Neural progenitor cell (in vitro differentiated cells): ENCODE results near the gene MCTP2. TPM values are rescaled to one million over a fixed set of nuclear protein-coding genes. Genes with fewer than 3 reads are reported as not detected.

Experiments
- DNase-seq: peaks from one replicate; pipeline ENCODE4 v3.0.0-alpha.2; 2016; ENCODE audit warnings: low spot score
- H2AFZ ChIP-seq: fragments of 200-600 bp; sonication (generic); replicated peaks from 2 replicates; pipeline ENCODE4 v1.6.1; 2016; ENCODE audit warnings: antibody characterized with exemption
- H3F3A ChIP-seq: fragments of 200-600 bp; sonication (generic); 2 replicates; pipeline ENCODE4 v1.6.1; 2016; ENCODE audit warnings: antibody characterized with exemption, low read depth
- H3K27ac ChIP-seq: fragments of 200-600 bp; sonication (generic); 2 replicates; pipeline ENCODE4 v1.5.1; 2016; ENCODE audit warnings: mild to moderate bottlenecking
- H3K27me3 ChIP-seq: fragments of 200-600 bp; sonication (generic); 2 replicates; pipeline ENCODE4 v1.6.1; 2016; ENCODE audit warnings: mild to moderate bottlenecking, moderate library complexity
- H3K36me3 ChIP-seq: fragments of 200-600 bp; sonication (generic); 2 replicates; pipeline ENCODE4 v1.5.1; 2016
- H3K4me1 ChIP-seq: fragments of 200-600 bp; sonication (generic); 2 replicates; pipeline ENCODE4 v1.6.1; 2016; ENCODE audit warnings: mixed run types
- H3K4me2 ChIP-seq: fragments of 200-600 bp; sonication (generic); 2 replicates; pipeline ENCODE4 v1.6.1; 2016
- H3K4me3 ChIP-seq: fragments of 200-600 bp; sonication (generic); 2 replicates; pipeline ENCODE4 v1.5.1; 2016
- H3K79me2 ChIP-seq: fragments of 200-600 bp; sonication (generic); 2 replicates; pipeline ENCODE4 v1.6.1; 2016; ENCODE audit warnings: low read depth
- H3K9ac ChIP-seq: fragments of 200-600 bp; sonication (generic); 2 replicates; pipeline ENCODE4 v1.6.1; 2016
- H3K9me3 ChIP-seq: fragments of 200-600 bp; sonication (generic); 2 replicates; pipeline ENCODE4 v1.5.1; 2016; ENCODE audit warnings: low read depth
- H4K20me1 ChIP-seq: fragments of 200-600 bp; sonication (generic); 2 replicates; pipeline ENCODE4 v1.6.1; 2016; ENCODE audit warnings: low read depth
- H3K27ac Mint-ChIP-seq: 3 replicates; pipeline ENCODE4 v1.8.0; 2021; ENCODE audit warnings: mixed read lengths
- H3K27me3 Mint-ChIP-seq: 2 replicates; pipeline ENCODE4 v1.8.0; 2022; ENCODE audit warnings: low read depth, mild to moderate bottlenecking, inconsistent platforms, moderate library complexity, mixed read lengths; ENCODE audit not compliant: insufficient read depth
- H3K36me3 Mint-ChIP-seq: 3 replicates; pipeline ENCODE4 v1.8.0; 2021; ENCODE audit warnings: mixed read lengths
- H3K4me1 Mint-ChIP-seq: 3 replicates; pipeline ENCODE4 v1.8.0; 2021; ENCODE audit warnings: mixed read lengths
- H3K4me3 Mint-ChIP-seq: 3 replicates; pipeline ENCODE4 v1.8.0; 2021; ENCODE audit warnings: mild to moderate bottlenecking, moderate library complexity, mixed read lengths
- H3K9me3 Mint-ChIP-seq: 3 replicates; pipeline ENCODE4 v1.8.0; 2020; ENCODE audit warnings: mixed read lengths
- EZH2 ChIP-seq: fragments of 200-600 bp; sonication (generic); IDR thresholded peaks from 2 replicates; pipeline ENCODE4 v1.6.1; 2017; ENCODE audit warnings: antibody characterized with exemption, mild to moderate bottlenecking, moderate library complexity
- EZH2phosphoT487 ChIP-seq: fragments of 200-600 bp; sonication (generic); IDR thresholded peaks from 2 replicates; pipeline ENCODE4 v1.6.1; 2017; ENCODE audit warnings: antibody characterized with exemption
- total RNA-seq: library from RNA; depleted of rRNA; stranded (reverse); fragments of >200 nt; gene quantifications from 2 replicates; pipeline ENCODE4 v1.2.3, GENCODE V29; 2015; ENCODE audit warnings: low replicate concordance
- TF ChIP-seq, protein P1 (sequence below): fragments of 200-600 bp; sonication (generic); IDR thresholded peaks from 2 replicates; pipeline ENCODE4 v1.5.1; 2017; ENCODE audit warnings: antibody characterized with exemption, mild to moderate bottlenecking

MCTP2 gene
- total RNA-seq, 1 donor from 2014 or later = 0.17 TPM

DNA sequence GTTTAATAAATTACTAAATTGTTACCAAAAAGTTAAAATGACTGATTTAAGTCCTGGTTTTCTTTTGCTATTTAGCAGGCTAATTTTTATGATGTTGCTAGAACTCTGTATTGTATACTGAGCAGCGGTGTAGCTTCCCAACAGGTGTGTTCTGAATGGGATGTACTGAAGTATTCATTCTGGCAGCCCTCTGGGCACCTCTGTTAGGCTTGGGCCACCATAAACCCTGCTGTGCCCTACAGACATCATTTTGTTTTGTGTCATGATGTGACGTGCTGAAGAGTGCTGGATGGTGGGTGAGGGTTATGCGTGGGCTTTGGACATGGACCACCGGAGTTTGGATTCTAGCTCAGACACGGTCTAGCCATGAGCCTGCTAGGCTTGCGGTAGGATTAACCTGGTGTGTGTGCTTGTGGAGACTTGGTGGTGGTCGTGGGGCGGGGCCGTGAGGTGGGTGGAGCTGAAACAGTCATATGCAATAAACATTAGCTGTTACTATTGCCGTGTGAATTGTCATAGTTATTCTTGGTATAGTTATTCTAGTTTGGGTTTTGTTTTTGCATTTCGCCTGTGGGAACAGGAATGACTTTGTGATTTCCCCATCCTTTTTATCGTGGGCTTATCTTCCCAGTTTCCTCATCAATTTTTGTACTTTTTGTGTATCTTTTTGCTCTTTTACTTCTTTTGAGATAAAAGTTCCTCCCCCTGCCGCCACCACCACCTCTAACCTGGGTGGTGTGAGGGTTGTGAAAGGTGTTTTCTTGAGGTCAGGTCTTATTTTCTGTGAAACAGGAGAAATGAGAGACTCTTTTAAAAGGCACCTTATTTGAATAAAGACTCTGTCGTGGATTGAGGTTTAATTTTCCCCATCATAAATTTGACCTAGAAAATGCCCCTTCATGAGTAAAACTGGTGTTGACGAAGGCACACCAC, 93.7 kb downstream of the MCTP2 start:
- Mint-ChIP-seq H3K27me3 (peaks cover 8% of the 10 kb centered on the region), H3K4me1 (peaks cover 5% of the 10 kb centered on the region), H3K36me3 (no peaks in the 10 kb centered on the region), H3K9me3 (no peaks in the 10 kb centered on the region), H3K4me3 (no peak overlapping the region), H3K27ac (no peak overlapping the region)
- no peaks in the 10 kb centered on the region for H3F3A ChIP-seq
- TF ChIP-seq EZH2phosphoT487 = no peak
- no peak for TF ChIP-seq EZH2
- TF ChIP-seq, protein P1, sequence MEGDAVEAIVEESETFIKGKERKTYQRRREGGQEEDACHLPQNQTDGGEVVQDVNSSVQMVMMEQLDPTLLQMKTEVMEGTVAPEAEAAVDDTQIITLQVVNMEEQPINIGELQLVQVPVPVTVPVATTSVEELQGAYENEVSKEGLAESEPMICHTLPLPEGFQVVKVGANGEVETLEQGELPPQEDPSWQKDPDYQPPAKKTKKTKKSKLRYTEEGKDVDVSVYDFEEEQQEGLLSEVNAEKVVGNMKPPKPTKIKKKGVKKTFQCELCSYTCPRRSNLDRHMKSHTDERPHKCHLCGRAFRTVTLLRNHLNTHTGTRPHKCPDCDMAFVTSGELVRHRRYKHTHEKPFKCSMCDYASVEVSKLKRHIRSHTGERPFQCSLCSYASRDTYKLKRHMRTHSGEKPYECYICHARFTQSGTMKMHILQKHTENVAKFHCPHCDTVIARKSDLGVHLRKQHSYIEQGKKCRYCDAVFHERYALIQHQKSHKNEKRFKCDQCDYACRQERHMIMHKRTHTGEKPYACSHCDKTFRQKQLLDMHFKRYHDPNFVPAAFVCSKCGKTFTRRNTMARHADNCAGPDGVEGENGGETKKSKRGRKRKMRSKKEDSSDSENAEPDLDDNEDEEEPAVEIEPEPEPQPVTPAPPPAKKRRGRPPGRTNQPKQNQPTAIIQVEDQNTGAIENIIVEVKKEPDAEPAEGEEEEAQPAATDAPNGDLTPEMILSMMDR = no peak
- H3K4me1 ChIP-seq = no peaks in the 10 kb centered on the region
- H2AFZ ChIP-seq = no peak overlapping the region
- no peaks in the 10 kb centered on the region for H4K20me1 ChIP-seq
- no peaks in the 10 kb centered on the region for H3K9me3 ChIP-seq
- no peak overlapping the region for H3K27ac ChIP-seq
- H3K27me3 ChIP-seq = no peaks in the 10 kb centered on the region
- H3K36me3 ChIP-seq = no peaks in the 10 kb centered on the region
- H3K4me3 ChIP-seq = no peak overlapping the region
- no peak overlapping the region for H3K9ac ChIP-seq
- DNase-seq = no peak
- no peaks in the 10 kb centered on the region for H3K79me2 ChIP-seq
- H3K4me2 ChIP-seq = no peak overlapping the region

DNA sequence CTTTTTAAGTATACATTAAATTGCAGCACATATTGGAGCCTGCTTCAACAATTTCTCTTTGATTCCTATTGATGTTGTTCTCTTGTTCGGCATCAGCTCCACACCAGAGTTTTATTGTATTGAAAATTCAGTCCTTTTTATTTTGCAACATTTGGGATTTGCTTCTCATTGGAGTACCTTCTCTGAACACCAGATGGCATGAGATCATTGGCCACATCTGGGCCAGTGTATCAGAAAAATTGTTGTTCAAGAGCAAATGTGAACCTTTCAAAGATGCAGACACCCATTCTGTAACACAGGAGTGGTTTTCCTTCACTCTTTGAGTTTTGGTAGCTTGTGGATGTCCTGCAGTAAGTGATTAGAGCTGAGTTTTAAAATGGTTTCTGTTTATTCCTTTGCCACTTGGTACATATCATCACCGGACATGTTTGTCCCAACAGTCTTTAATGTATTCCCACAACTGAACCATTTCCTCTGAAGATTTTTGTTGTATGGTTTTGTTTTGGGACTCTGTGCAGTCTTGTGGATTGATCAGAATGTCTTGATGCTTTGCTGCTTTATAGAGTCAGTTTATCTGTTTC, 96.1 kb downstream of the MCTP2 start:
- H3K9me3 Mint-ChIP-seq = no peaks in the 10 kb centered on the region
- no peaks in the 10 kb centered on the region for H3K79me2 ChIP-seq
- H3K4me3 ChIP-seq = no peak overlapping the region
- H4K20me1 ChIP-seq = no peaks in the 10 kb centered on the region
- H3K4me1 Mint-ChIP-seq = peaks cover 5% of the 10 kb centered on the region
- H3K36me3 Mint-ChIP-seq = no peaks in the 10 kb centered on the region
- no peak overlapping the region for H3K4me3 Mint-ChIP-seq
- H3K27ac Mint-ChIP-seq = no peak overlapping the region
- peak; percentile 34 for DNase-seq
- no peaks in the 10 kb centered on the region for H3K9me3 ChIP-seq
- no peak overlapping the region for H3K27ac ChIP-seq
- H3K4me1 ChIP-seq = no peaks in the 10 kb centered on the region
- H2AFZ ChIP-seq = no peak overlapping the region
- H3F3A ChIP-seq = no peaks in the 10 kb centered on the region
- H3K9ac ChIP-seq = no peak overlapping the region
- H3K4me2 ChIP-seq = no peak overlapping the region
- TF ChIP-seq, protein P1 = peak; percentile 76
- no peak for TF ChIP-seq EZH2
- H3K36me3 ChIP-seq = no peaks in the 10 kb centered on the region
- H3K27me3 Mint-ChIP-seq = peaks cover 8% of the 10 kb centered on the region
- no peaks in the 10 kb centered on the region for H3K27me3 ChIP-seq

DNA sequence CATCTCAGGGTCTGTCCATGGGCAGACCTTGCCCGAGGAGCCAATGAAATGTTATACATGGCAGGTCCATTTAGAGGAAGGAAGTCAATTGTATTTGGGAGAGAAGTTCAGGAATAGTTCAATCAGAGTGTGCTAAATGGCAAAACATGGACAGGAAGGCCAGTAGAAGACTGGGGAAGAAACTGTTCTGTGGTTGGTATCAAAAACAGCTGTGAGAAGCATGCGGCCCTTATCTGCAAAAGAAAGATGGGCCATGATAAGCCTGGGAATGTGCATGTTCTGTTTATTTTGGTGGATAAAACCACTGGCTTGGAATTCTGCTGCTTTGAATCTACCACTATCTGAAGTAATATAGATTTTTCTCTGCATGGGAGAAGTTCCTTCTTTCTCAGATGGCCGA, 100.4 kb downstream of the MCTP2 start:
- no peak overlapping the region for H3K27ac Mint-ChIP-seq
- Histone ChIP-seq H3K27me3 (no peaks in the 10 kb centered on the region), H3K9me3 (no peaks in the 10 kb centered on the region), H3K4me3 (no peak overlapping the region), H3K79me2 (no peaks in the 10 kb centered on the region), H4K20me1 (no peaks in the 10 kb centered on the region), H2AFZ (no peak overlapping the region), H3K4me2 (no peak overlapping the region), H3K36me3 (no peaks in the 10 kb centered on the region), H3K4me1 (no peaks in the 10 kb centered on the region), H3F3A (no peaks in the 10 kb centered on the region), H3K27ac (no peak overlapping the region), H3K9ac (no peak overlapping the region)
- H3K4me3 Mint-ChIP-seq = no peak overlapping the region
- H3K4me1 Mint-ChIP-seq = peaks cover under 1% of the 10 kb centered on the region
- no peak for DNase-seq
- H3K9me3 Mint-ChIP-seq = no peaks in the 10 kb centered on the region
- TF ChIP-seq EZH2 (no peak), EZH2phosphoT487 (no peak)
- no peaks in the 10 kb centered on the region for H3K36me3 Mint-ChIP-seq
- H3K27me3 Mint-ChIP-seq = no peaks in the 10 kb centered on the region

DNA sequence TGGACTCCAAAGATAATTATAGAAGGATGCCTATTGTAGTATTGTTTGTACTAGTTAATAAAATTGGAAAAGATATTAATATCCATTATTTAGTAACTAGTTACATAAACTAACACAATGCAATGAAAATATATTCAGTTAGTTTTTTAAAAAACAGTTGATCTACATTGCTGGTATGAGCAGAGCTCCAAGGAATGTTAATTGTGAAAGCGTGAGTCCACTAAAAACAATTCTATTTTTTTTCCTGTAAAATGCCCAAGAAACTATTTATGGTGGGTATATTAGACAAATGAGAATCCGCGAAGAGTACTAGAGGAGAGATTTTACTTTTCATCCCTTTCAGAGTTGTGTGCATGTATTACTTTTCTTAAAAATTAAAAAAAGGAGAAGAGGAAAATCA, 104.3 kb downstream of the MCTP2 start:
- DNase-seq = no peak
- peaks cover 10% of the 10 kb centered on the region for H3K4me1 ChIP-seq
- no peak overlapping the region for H3K27ac ChIP-seq
- H3K79me2 ChIP-seq = no peaks in the 10 kb centered on the region
- no peaks in the 10 kb centered on the region for H3K9me3 Mint-ChIP-seq
- H3K9me3 ChIP-seq = no peaks in the 10 kb centered on the region
- H3K4me3 Mint-ChIP-seq = no peak overlapping the region
- no peaks in the 10 kb centered on the region for H3K27me3 ChIP-seq
- H3K4me2 ChIP-seq = no peak overlapping the region
- H2AFZ ChIP-seq = no peak overlapping the region
- H3K4me1 Mint-ChIP-seq = peaks cover 19% of the 10 kb centered on the region
- no peak overlapping the region for H3K4me3 ChIP-seq
- no peaks in the 10 kb centered on the region for H4K20me1 ChIP-seq
- no peak for TF ChIP-seq EZH2
- TF ChIP-seq, protein P1 = no peak
- no peak for TF ChIP-seq EZH2phosphoT487
- H3K36me3 Mint-ChIP-seq = no peaks in the 10 kb centered on the region
- no peak overlapping the region for H3K9ac ChIP-seq
- H3K27me3 Mint-ChIP-seq = no peaks in the 10 kb centered on the region
- H3F3A ChIP-seq = no peaks in the 10 kb centered on the region
- H3K27ac Mint-ChIP-seq = no peak overlapping the region
- H3K36me3 ChIP-seq = no peaks in the 10 kb centered on the region
